ENCODE measurements around the gene ESR2. TPM values are rescaled to one million over a fixed set of nuclear protein-coding genes. Genes with fewer than 3 reads are reported as not detected.

ESR2 gene
- total RNA-seq, 1 experiment from 2014 or later: 0.15 TPM

DNA sequence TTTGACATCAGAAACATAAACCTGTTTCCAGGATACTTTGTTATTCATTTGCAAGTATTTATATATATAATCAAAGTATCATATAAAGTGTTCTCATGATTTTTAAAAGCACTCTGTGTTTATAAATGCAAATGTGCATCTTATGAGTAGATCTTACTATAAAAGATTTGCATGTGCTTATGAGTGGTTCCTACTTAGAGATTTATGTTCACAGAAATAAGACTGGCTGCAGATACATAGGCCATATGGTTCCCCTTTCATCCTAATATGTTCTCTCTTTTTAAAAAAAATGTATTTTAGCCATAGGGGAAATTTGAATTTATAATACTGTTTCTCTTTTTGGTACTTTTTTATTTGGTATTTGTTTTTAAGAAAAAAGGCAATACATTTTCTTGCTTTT, 174.2 kb downstream of the ESR2 start:
- no peak overlapping the region for H3K14ac ChIP-seq (ENCODE audit: insufficient read depth, low read length)
- no peaks in the 10 kb centered on the region for H4K20me1 ChIP-seq (ENCODE audit: control insufficient read depth, insufficient read depth, insufficient read length)
- no peak overlapping the region for H2AK5ac ChIP-seq (ENCODE audit: insufficient read length, low read length)
- no peak overlapping the region; a peak in 1 of 7 replicates for H3K27ac Mint-ChIP-seq
- H3K9ac ChIP-seq (ENCODE audit: extremely low read depth, insufficient read length, low read length): no peak overlapping the region
- no peaks in the 10 kb centered on the region for H3K23me2 ChIP-seq (ENCODE audit: insufficient read length, low read depth, low read length, poor library complexity, severe bottlenecking)
- no peak overlapping the region for H3K4ac ChIP-seq (ENCODE audit: low read depth, low read length)
- H3K9me3 ChIP-seq (ENCODE audit: control insufficient read depth, low read depth, low read length): no peaks in the 10 kb centered on the region
- H3K4me1 Mint-ChIP-seq: no peaks in the 10 kb centered on the region
- no peak overlapping the region for H3K56ac ChIP-seq (ENCODE audit: insufficient read length, low read depth, low read length)
- peaks cover 7 to 16% (median 9%) of the 10 kb centered on the region in 3 experiments; a peak in 4 of 7 replicates for H3K36me3 Mint-ChIP-seq (ENCODE audit: insufficient read depth in 1 of 3, low read depth in 3 of 3)
- no peaks in the 10 kb centered on the region for H3K27me3 ChIP-seq (ENCODE audit: insufficient read depth, low read length)
- H3K4me3 Mint-ChIP-seq: no peak overlapping the region
- no peak overlapping the region for H2BK5ac ChIP-seq (ENCODE audit: insufficient read length, low read length)
- H4K91ac ChIP-seq (ENCODE audit: insufficient read length, low read depth, low read length): no peak overlapping the region
- DNase-seq: no peak
- H2BK15ac ChIP-seq (ENCODE audit: low read depth, low read length): no peak overlapping the region
- H3K4me1 ChIP-seq (ENCODE audit: insufficient read depth, low read length): no peaks in the 10 kb centered on the region
- no peak overlapping the region for H3K4me2 ChIP-seq (ENCODE audit: insufficient read depth, insufficient read length, low read length)
- no peaks in the 10 kb centered on the region for H3K9me3 Mint-ChIP-seq
- no peak overlapping the region for H3K18ac ChIP-seq (ENCODE audit: insufficient read length, low read depth, low read length)
- H2BK120ac ChIP-seq (ENCODE audit: low read depth, low read length, poor library complexity, severe bottlenecking): no peak overlapping the region
- H3K27ac ChIP-seq (ENCODE audit: insufficient read length, low read depth, low read length): no peak overlapping the region
- no peak overlapping the region for H2BK20ac ChIP-seq (ENCODE audit: low read depth, low read length, poor library complexity, severe bottlenecking)
- H3K79me2 ChIP-seq (ENCODE audit: insufficient read depth, low read length): no peaks in the 10 kb centered on the region
- H3T11ph ChIP-seq (ENCODE audit: low read length): no peak overlapping the region
- TF ChIP-seq, protein P1, sequence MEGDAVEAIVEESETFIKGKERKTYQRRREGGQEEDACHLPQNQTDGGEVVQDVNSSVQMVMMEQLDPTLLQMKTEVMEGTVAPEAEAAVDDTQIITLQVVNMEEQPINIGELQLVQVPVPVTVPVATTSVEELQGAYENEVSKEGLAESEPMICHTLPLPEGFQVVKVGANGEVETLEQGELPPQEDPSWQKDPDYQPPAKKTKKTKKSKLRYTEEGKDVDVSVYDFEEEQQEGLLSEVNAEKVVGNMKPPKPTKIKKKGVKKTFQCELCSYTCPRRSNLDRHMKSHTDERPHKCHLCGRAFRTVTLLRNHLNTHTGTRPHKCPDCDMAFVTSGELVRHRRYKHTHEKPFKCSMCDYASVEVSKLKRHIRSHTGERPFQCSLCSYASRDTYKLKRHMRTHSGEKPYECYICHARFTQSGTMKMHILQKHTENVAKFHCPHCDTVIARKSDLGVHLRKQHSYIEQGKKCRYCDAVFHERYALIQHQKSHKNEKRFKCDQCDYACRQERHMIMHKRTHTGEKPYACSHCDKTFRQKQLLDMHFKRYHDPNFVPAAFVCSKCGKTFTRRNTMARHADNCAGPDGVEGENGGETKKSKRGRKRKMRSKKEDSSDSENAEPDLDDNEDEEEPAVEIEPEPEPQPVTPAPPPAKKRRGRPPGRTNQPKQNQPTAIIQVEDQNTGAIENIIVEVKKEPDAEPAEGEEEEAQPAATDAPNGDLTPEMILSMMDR (conservative IDR thresholded peaks at IDR 0.05): no peak
- H3K27me3 Mint-ChIP-seq (ENCODE audit: low read depth): no peaks in the 10 kb centered on the region
- no peak overlapping the region for H3K23ac ChIP-seq (ENCODE audit: insufficient read length, low read depth, low read length)
- H4K8ac ChIP-seq (replicated peaks; ENCODE audit: insufficient read length, low read depth, low read length): no peak overlapping the region
- no peak overlapping the region for H2BK12ac ChIP-seq (ENCODE audit: insufficient read length, low read depth, low read length)
- no peak overlapping the region for H4K5ac ChIP-seq (ENCODE audit: insufficient read length, low read depth, low read length)
- H2AFZ ChIP-seq (ENCODE audit: low read length): no peak overlapping the region
- H3K79me1 ChIP-seq (ENCODE audit: insufficient read depth, low read depth, low read length, poor library complexity, severe bottlenecking): no peaks in the 10 kb centered on the region
